ENCODE measurements around the gene IRF2.
"Not testable (repeated sequence)": the region's sequence is repeated elsewhere in the genome, so short reads cannot be mapped to it uniquely, and the experiment has no call there.

IRF2 gene

GRCh38 chr4:184346682-184347081 lies 127.7 kb downstream of the IRF2 start:
- no peak for DNase-seq (ENCODE audit: low read depth in 2 of 2)

GRCh38 chr4:184346273-184346672 lies 128.1 kb downstream of the IRF2 start:
- DNase-seq (ENCODE audit: low read depth in 2 of 2) = not testable (repeated sequence)

- no peak for DNase-seq (ENCODE audit: low read depth in 2 of 2)
Measured at GRCh38 chr4:184345573-184345922, 128.8 kb downstream of the IRF2 start.

GRCh38 chr4:184344899-184345572 lies 129.3 kb downstream of the IRF2 start:
- DNase-seq (ENCODE audit: low read depth in 2 of 2) = no peak

- no peak for DNase-seq (ENCODE audit: low read depth in 2 of 2)
Measured at GRCh38 chr4:184344435-184344834, 129.9 kb downstream of the IRF2 start.

GRCh38 chr4:184343502-184344177 lies 130.7 kb downstream of the IRF2 start:
- DNase-seq (ENCODE audit: low read depth in 2 of 2) = no peak

- DNase-seq (ENCODE audit: low read depth in 2 of 2) = not testable (repeated sequence)
Measured at GRCh38 chr4:184342857-184343237, 131.5 kb downstream of the IRF2 start.

- no peak for DNase-seq (ENCODE audit: low read depth in 2 of 2)
Measured at GRCh38 chr4:184342167-184342856, 132.0 kb downstream of the IRF2 start.

GRCh38 chr4:184339398-184340193 lies 134.8 kb downstream of the IRF2 start:
- not testable (repeated sequence) for DNase-seq (ENCODE audit: low read depth in 2 of 2)

GRCh38 chr4:184337907-184338306 lies 136.4 kb downstream of the IRF2 start:
- no peak for DNase-seq (ENCODE audit: low read depth in 2 of 2)
